NCI-H1436 treated with DMSO at 0.1 percent for 48 hours (cell line): Measurements from ENCODE around the gene CCDC57.

Experiments used
- DNase-seq: peaks from one replicate; lab custom pipeline; 2025; lab: John Stamatoyannopoulos, UW

The CCDC57 gene

DNA sequence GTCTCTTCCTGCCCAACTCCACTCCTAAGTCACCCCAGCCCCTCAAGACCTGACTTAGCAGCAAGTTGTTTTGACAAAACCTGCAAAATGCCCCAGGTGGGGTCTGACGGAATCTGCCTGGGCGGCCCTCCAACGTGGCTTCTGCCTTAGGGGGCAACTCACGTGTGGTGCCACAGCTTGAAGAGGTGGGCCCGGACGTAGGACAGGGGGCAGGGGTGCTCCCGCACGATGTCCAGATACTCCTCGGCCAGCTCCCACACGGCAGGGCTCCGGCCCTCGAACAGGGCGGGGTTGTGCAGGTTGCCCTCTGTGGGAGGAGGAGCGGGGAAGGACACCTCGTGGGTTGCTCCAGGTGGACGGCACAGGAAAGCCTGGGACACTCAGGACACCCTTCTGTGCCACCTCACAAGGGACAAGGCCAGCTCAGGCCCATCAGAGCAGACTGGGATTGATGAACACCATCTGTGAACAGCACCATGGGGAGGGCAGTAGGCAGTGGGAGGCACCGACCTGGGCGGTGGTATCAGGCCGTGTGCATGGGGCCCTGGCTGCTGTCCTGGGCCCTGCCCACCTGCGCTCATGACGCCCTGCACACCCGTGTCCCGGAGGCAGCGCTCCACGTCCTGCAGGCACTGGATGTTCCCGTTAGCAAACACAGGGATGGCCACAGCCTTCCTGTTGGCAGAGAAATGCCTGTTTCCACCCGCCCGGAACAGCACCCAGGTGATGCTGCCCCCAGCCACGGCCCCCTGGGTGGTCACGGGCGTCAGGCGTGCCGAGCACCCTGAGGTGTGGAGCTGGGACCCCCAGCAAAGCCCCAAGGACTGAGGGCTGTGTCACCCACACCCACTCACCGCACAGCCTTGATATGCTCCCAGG, 151.4 kb downstream of the CCDC57 start:
- DNase-seq = no peak

DNA sequence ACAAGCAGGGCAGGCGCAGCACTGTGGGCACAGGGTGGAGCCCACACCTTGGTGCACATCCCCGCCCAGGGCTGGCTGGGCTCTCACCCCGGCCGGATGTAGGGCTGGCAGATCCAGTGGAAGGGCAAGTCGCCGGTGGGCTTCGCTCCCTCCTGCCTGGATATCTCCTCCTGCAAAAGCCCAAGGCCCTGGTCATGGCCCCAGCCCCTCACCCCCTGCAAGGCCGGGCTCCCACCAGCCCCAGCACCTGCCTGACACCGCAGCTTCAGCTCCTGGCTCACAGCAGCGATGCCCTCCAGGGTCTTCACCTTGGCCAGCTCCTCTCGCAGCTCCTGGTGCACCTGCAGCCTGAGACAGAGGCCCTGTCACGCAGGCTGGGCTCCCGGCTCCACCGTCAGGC, 152.0 kb downstream of the CCDC57 start:
- no peak for DNase-seq

DNA sequence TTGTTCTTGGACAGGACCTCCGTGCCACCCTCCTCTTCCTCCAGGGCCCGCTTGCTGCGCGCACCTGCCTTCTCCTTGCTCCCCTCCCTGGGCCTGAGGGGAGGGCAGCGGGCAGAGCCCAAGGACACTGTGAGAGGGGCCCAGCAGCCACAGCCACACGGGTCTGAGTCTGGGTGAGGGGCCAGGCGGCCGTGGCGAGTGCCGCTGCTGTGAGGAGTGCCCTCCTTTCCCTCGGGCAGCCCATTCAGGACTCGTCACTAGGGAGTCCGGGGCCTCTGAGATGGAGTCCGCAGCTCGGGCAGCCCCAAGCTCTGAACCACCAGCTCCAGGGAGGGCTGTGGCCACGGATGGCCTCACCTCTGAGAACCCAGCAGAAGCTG, 152.7 kb downstream of the CCDC57 start:
- no peak for DNase-seq

DNA sequence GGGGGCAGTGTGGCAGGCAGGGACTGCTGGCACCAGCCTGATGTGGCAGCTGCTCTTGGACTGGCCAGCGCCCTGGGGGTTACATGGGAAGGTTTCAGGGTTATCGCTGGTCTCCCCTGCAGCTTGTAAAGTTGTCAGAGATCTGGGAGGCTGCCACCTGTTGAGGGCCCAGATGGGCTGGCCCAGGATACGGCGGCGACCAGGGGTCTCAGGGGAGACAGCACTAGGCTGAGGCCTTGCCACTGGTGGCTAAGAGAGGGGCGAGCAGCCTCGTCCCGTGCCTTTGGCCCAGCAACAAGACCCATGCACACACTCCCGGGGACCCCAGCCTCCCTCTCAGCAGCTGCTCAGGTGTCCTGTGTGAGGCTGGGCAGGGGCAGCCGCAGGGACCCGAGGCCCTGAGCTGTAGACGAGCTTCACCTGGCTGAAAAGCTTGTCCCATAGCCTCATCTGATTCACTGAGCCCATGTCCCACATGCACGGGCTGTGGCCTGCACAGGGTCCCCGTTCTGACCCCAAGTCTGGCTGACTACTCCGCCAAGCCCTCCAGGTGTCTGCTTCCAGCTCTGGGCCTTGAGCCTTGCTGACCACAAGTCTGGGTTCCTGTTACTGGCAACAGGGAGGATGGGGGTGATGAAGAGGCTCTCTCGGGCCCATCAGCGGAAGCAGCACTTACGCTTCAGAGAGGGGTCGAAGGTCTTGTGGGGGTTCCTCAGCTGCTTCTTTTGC, 153.2 kb downstream of the CCDC57 start:
- DNase-seq = no peak

DNA sequence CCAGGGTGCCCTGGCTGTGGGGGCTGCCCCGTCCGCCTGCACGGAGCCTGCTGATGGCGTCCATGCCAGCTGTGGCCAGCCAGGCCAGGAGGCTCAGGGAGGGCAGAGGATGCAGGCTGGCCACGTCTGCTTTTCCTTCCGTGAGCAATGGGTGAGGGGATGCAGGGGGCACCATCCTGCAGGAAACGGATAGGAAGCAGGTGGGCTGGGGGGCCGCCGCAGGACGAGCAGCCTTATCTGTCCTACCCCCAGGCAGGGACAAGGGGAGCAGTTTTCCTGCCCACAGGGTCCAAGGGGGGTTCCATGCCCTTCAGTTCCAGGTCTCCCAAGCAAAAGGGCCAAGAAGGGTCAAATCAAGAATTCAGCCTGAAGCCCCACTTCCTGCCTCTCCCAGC, 153.8 kb downstream of the CCDC57 start:
- no peak for DNase-seq

DNA sequence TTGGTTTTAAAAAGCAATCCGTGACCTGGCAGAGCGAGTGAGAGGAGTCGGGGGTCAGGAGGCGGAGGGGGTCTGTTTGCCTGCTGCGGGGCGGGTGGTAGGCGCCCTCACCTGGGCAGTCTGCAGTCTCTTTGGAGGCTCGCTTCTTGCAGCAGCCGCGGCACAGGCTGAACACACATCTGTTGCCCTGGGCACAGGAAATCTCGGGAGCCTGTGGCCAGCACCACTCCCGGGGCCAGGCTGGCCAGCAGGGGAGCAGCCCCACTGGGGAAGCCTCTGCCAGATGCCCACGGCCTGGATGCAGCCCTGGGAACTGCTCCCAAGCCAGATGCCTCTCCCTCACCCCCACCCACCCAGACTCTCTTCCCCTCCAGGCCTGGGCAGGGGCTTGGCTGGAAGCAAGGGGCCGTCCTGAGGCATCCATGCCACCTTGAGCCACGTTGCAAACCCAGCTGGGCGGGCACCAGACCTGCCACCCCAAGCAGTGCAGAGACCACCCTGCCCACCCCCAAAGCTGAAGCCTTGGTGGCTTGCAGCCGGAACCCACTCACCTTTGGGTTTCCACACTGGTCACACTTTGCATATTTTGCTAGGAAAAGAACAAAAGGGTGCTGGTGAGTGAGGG, 154.3 kb downstream of the CCDC57 start:
- no peak for DNase-seq

DNA sequence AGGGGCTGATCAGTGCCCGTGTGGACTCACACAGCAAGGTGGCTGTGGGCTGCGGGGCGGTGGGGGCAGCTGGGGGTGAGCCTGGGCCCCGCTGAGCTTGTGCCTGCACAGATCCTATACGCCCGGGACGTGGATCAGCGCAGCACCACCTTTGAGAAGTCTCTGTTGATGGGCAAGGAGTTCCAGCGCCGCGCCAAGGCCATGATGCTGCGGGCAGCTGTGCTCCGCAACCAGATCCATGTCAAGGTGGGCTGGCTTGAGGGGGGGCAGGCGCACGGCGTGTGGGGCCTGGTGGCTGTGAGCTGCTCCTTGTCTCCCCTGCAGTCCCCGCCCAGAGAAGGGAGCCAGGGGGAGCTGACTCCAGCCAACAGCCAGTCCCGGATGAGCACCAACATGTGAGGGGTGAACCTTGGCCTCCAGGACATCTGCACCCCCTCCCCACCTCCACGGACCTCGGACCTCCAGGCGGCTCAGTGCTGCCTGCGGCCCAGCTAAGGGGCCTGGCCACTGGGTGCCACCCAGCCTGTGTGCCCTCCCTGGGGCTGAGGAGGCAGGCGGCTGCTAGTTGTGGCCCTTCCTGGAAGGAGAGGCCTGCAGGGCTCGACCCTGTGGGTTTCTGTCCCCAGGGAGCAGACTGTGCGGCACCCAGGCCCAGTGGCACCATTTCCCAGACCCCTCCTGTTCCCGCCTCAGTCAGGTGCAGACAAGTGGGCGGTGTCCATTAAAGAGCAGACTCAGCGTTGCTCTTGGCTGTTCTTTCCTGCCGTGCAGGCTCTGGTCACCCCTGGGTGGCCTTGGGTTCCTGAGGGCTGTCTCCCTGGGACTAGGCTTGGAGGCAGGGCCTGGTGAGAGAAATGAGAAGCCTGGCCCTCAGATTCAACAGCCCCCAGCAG, 155.7 kb downstream of the CCDC57 start:
- DNase-seq = no peak

DNA sequence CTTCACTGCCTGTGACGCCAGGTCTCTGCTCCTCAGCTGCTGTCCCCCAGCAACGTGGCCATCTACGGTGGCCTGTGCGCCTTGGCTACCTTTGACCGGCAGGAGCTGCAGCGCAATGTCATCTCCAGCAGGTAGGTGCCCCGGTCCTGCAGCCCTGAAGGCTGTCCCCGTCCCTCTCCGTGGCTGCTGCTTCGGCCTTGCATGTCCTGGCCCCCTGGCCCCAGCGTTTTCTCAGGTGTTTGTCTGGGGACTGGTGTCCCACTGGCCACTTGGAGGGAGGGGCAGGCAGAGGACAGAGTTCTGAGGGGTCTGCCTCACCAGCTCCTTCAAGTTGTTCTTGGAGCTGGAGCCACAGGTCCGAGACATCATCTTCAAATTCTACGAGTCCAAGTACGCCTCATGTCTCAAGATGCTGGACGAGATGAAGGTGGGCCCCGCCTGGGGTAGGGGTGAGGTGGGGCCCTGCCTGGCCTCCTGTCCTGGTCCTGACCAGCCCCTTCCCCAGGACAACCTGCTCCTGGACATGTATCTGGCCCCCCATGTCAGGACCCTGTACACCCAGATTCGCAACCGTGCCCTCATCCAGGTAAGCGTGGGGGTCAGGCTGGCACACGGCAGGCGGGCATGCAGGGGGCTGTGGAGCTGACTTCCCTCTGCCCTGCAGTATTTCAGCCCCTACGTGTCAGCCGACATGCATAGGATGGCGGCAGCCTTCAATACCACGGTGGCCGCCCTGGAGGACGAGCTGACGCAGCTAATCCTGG, 156.5 kb downstream of the CCDC57 start:
- DNase-seq = no peak

DNA sequence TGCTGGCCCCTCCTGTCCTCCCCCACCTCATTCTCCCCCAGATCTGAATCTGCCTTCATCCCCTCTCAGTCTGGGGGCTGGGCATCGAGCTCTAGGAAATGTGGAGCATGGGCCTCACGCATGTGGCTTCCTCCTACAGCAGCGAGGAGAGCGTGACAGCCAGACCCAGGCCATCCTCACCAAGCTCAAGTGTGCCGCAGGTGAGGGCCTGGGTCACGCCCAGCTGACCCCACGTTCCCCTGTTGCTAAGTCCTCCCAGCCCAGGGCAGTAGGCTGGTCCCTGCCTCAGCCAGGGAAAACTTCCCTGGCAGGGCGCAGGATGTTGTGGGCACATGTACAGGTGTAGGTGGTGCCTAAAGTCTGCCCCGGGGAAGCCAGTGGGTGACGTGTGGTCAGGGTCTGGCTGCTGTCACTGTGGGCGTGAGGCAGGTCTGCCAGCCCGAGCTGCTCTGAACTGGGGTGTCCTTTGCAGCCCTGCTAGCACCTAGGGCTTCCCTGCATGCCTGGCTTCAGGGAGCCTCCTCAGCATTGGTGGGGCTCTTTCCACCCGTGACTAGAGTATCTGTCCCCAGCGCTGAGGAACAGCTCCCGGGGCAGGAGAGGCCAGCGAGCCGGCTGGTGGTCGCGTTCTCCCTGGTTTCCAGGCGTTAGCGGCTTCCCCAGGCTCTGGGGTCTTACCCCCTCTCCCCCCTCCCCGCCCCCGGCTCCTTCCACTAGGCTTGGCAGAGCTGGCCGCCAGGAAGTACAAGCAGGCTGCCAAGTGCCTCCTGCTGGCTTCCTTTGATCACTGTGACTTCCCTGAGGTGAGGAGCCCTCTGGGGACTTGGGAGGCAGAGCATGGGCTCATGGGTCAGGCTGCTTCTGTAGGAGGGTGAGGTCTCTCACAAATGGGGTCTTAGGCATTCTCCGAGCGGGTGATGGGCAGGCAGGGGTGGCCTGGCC, 157.3 kb downstream of the CCDC57 start:
- no peak for DNase-seq

DNA sequence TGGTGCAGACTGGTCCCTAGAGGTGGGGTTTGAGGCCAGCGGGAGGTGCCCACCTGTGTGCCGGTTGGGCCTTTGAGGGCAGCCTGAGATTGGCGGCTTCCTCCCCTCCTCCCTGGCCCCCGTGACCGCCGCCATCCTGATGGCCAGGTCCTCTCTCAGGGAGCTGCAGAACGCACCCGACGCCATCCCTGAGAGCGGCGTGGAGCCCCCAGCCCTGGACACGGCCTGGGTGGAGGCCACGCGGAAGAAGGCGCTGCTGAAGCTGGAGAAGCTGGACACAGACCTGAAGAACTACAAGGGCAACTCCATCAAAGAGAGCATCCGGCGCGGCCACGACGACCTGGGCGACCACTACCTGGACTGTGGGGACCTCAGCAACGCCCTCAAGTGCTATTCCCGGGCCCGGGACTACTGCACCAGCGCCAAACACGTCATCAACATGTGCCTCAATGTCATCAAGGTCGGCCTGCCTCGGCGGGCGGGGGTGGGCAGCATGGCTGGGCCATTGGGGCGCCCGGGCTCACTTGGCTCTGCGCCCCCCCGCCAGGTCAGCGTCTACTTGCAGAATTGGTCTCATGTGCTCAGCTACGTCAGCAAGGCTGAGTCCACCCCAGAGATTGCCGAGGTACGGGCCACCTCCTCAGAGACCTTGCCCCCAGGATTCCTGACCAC, 158.2 kb downstream of the CCDC57 start:
- DNase-seq = no peak

DNA sequence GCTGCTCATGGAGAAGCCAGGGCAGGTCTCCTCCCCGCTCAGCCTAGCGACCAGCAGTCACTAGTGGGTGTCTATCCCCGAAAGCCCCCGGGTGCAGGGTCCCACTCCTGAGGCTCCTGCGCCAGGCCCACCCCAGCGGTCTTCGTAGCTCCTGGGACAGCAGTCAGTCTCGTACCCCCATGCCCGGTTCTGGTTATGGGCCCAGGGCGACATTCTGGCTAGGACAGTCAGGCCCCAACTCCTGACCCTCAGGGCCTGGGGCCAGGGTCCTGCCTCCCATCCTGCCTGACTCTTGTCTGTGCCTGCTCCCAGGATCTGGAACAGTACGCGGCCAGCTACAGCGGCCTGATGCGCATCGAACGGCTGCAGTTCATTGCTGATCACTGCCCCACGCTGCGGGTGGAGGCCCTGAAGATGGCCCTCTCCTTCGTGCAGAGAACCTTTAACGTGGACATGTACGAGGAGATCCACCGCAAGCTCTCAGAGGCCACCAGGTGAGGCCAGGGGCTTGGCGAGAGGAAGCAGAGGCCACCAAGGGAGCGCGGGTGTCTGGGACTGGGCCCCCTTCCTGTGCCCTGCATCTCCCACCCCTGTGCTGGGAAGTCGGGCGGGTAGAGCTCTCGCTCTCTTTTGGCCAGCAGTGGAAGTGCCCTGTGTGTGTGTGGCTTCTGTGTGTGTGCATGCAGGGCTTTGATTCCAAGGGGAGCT, 158.9 kb downstream of the CCDC57 start:
- DNase-seq = no peak

DNA sequence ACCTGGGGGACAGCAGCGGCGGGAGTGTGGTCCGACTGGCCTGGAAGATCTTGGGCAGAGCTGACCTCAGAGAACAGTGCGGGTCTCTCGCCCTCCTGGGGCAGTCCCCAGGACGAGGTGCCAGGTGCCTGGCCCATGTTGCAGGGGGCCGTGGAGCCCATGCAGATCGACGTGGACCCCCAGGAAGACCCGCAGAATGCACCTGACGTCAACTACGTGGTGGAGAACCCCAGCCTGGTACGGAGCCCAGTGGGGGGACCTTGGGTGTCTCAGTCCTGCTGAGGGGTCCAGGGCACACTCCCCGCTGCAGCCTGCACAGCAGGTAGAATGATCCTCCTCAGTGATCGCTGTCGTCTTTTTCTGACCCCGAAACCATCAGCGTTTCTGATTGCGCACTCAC, 159.5 kb downstream of the CCDC57 start:
- DNase-seq = no peak

DNA sequence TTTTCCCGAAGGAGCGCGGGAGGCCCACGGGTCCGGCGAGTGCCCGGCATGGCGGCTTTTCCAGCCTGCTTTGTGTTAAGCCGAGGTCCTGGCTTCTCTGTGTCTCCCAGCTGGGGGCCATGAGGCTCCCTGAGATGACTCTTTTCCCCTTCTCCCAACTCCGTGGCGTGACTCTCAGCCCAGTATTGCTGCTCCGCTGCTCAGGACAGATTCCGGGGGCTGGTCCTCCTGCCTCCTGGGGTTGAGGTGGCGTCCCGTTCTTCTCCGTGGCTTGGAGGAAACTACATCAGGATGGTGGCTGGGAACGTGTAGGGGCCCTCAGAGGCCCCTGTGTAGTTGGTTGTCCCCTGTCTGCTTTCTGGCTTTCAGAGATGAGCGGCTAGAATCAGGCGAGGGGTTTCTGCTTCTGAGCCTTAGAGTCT, 160.0 kb downstream of the CCDC57 start:
- DNase-seq = no peak

DNA sequence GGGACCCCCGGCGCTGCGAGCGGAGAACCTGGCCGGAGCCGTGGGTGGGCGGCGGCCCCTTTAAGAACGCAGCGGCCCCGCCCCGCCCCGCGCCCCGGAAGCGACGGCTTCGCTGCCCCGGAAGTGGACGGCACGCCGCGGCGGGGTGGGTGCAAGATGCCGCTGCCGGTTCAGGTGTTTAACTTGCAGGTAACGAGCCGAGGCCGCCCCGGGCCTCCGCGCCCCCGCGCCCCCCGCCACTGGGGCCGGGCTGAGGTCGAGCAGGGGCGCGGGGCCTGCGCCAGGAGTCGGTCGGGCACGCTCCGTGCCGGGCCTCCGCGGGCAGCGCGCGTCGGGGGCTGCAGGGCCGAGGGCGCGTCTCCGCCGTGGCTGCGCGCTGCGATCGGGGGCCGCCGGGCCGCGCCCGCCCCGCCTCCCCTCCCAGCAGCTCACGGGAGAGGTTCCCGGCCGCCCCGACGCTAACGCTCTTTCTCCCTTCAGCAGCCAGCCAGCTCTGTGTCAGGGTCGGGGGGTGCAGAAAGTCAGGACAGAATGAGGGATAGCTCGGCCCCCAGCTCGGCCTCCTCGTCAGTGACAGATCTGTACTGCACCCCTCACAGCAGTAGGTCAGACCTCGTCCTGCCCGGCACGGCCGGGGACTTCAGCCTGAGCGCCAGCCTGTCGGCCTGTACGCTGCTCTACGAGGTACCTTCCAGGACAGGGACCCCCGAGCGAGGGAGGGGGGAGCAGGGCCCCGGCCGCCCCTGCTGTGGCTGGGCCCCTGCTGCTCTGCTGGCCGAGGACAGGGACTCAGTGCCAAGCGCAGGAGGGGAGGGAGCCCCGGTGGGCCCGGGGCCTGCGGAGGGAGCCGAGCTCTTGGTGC, 160.6 kb downstream of the CCDC57 start, which contains the start of the genes GPS1 and RFNG:
TSS of gene GPS1 (plus strand) at position 123 of the 862 bp plus-strand sequence. CDS start at position 157, 34 bp downstream.
TSS of gene RFNG (minus strand) at position 36 of the 862 bp plus-strand sequence. CDS start 45 bp downstream, outside the sequence.
- DNase-seq = no peak
